ENCODE measurements around the gene GARRE1. TPM values are rescaled to one million over a fixed set of nuclear protein-coding genes. Genes with fewer than 3 reads are reported as not detected.

The GARRE1 gene
- polyA plus RNA-seq, 1 donor from 2014 or later = 15.9 TPM

- H4K20me1 ChIP-seq (ENCODE audit: insufficient read depth) = no peaks in the 10 kb centered on the region
- no peaks in the 10 kb centered on the region for H3F3A ChIP-seq (ENCODE audit: insufficient read depth, low read length, poor library complexity, severe bottlenecking)
- H3K4me3 ChIP-seq (ENCODE audit: low read length) = no peak overlapping the region
- no peak for TF ChIP-seq EZH2 (IDR thresholded peaks at IDR 0.05; ENCODE audit: borderline replicate concordance, insufficient read depth, low read length, poor library complexity, severe bottlenecking)
- no peak for TF ChIP-seq EP300 (conservative IDR thresholded peaks at IDR 0.05; ENCODE audit: poor library complexity, severe bottlenecking)
- TF ChIP-seq RAD21 (conservative IDR thresholded peaks at IDR 0.05) = no peak
- no peak overlapping the region for H3K27ac ChIP-seq (ENCODE audit: low read length)
- H3K79me2 ChIP-seq (replicated peaks; ENCODE audit: insufficient read depth, low read length) = no peaks in the 10 kb centered on the region
- no peaks in the 10 kb centered on the region for H3K36me3 ChIP-seq (ENCODE audit: insufficient read depth, low read length)
- H3K9me3 ChIP-seq (ENCODE audit: low read length) = no peaks in the 10 kb centered on the region
- no peaks in the 10 kb centered on the region for H3K9me2 ChIP-seq (ENCODE audit: insufficient read depth, low read length)
- no peak overlapping the region for H3K9ac ChIP-seq (ENCODE audit: low read length)
- H3K4me2 ChIP-seq (ENCODE audit: low read length) = no peak overlapping the region
- no peak overlapping the region for H2AFZ ChIP-seq (ENCODE audit: low read depth, low read length)
- no peaks in the 10 kb centered on the region for H3K27me3 ChIP-seq (ENCODE audit: insufficient read depth, low read depth, low read length)
These were observed 17.1 kb upstream of the GARRE1 start for GRCh38 chr19:34237283-34237682.

GRCh38 chr19:34237939-34238338 is 16.4 kb upstream of the GARRE1 start:
- Histone ChIP-seq H3F3A (ENCODE audit: insufficient read depth, low read length, poor library complexity, severe bottlenecking) (no peaks in the 10 kb centered on the region), H3K9me2 (ENCODE audit: insufficient read depth, low read length) (no peaks in the 10 kb centered on the region), H4K20me1 (ENCODE audit: insufficient read depth) (no peaks in the 10 kb centered on the region), H3K9me3 (ENCODE audit: low read length) (no peaks in the 10 kb centered on the region), H3K27ac (ENCODE audit: low read length) (no peak overlapping the region), H3K79me2 (replicated peaks; ENCODE audit: insufficient read depth, low read length) (no peaks in the 10 kb centered on the region), H3K4me2 (ENCODE audit: low read length) (no peak overlapping the region), H3K36me3 (ENCODE audit: insufficient read depth, low read length) (no peaks in the 10 kb centered on the region), H3K27me3 (ENCODE audit: insufficient read depth, low read depth, low read length) (no peaks in the 10 kb centered on the region), H2AFZ (ENCODE audit: low read depth, low read length) (no peak overlapping the region), H3K9ac (ENCODE audit: low read length) (no peak overlapping the region), H3K4me3 (ENCODE audit: low read length) (no peak overlapping the region)
- no peak for TF ChIP-seq RAD21 (conservative IDR thresholded peaks at IDR 0.05)
- no peak for TF ChIP-seq EZH2 (IDR thresholded peaks at IDR 0.05; ENCODE audit: borderline replicate concordance, insufficient read depth, low read length, poor library complexity, severe bottlenecking)
- TF ChIP-seq TAF1 (IDR thresholded peaks at IDR 0.05; ENCODE audit: low read depth) = no peak
- TF ChIP-seq CTCF (IDR thresholded peaks at IDR 0.05; ENCODE audit: poor library complexity, severe bottlenecking) = no peak
- TF ChIP-seq POLR2AphosphoS5 (IDR thresholded peaks at IDR 0.05) = no peak
- no peak for TF ChIP-seq SMC3 (conservative IDR thresholded peaks at IDR 0.05; ENCODE audit: poor library complexity)
- TF ChIP-seq EP300 (conservative IDR thresholded peaks at IDR 0.05; ENCODE audit: poor library complexity, severe bottlenecking) = no peak
- no peak for TF ChIP-seq MXI1 (conservative IDR thresholded peaks at IDR 0.05; ENCODE audit: poor library complexity, severe bottlenecking)
- TF ChIP-seq, protein P1, sequence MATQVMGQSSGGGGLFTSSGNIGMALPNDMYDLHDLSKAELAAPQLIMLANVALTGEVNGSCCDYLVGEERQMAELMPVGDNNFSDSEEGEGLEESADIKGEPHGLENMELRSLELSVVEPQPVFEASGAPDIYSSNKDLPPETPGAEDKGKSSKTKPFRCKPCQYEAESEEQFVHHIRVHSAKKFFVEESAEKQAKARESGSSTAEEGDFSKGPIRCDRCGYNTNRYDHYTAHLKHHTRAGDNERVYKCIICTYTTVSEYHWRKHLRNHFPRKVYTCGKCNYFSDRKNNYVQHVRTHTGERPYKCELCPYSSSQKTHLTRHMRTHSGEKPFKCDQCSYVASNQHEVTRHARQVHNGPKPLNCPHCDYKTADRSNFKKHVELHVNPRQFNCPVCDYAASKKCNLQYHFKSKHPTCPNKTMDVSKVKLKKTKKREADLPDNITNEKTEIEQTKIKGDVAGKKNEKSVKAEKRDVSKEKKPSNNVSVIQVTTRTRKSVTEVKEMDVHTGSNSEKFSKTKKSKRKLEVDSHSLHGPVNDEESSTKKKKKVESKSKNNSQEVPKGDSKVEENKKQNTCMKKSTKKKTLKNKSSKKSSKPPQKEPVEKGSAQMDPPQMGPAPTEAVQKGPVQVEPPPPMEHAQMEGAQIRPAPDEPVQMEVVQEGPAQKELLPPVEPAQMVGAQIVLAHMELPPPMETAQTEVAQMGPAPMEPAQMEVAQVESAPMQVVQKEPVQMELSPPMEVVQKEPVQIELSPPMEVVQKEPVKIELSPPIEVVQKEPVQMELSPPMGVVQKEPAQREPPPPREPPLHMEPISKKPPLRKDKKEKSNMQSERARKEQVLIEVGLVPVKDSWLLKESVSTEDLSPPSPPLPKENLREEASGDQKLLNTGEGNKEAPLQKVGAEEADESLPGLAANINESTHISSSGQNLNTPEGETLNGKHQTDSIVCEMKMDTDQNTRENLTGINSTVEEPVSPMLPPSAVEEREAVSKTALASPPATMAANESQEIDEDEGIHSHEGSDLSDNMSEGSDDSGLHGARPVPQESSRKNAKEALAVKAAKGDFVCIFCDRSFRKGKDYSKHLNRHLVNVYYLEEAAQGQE (IDR thresholded peaks at IDR 0.05; ENCODE audit: borderline replicate concordance) = no peak
